Measurements from ENCODE around the gene YWHAQ. TPM values are rescaled to one million over a fixed set of nuclear protein-coding genes. Genes with fewer than 3 reads are reported as not detected.

Gene YWHAQ
- total and polyA plus RNA-seq, 9 of the 15 experiments (the other 6 are each of a cell fraction or from before 2014, with no cell fraction given), result 63.1 to 359 (median 203) TPM

- no peaks in the 10 kb centered on the region for H3K9me3 ChIP-seq (replicated peaks; ENCODE audit: control insufficient read depth, insufficient read depth, low read depth, low read length)
- H3K4me3 ChIP-seq, result no peak overlapping the region
- ChIA-PET POLR2A (interaction anchor here (0.6 to 0.7 kb wide), 2 partner anchors 41 to 306 kb away, joined by 3 read pairs; no protein-coding TSS in a partner anchor), CTCF (ENCODE audit: low intra/inter-chr PET ratio) (no interaction called here)
- ATAC-seq (no peak), DNase-seq (ENCODE audit: extremely low read depth in 1 of 4, low spot score in 3 of 4) (no peak), FAIRE-seq (no peak)
- no peak overlapping the region for H3K9ac ChIP-seq (ENCODE audit: insufficient read depth in 1 of 2, low read depth in 2 of 2, low read length in 2 of 2)
- H3K36me3 ChIP-seq (ENCODE audit: control insufficient read depth, insufficient read depth, low read length), result peaks cover 37% of the 10 kb centered on the region
- H3K9me1 ChIP-seq (ENCODE audit: control insufficient read depth, insufficient read depth, low read length), result no peaks in the 10 kb centered on the region
- no TSS peak for BruUV-seq (replicated peaks)
- H3K27me3 ChIP-seq (ENCODE audit: control insufficient read depth in 2 of 2, insufficient read depth in 2 of 2, low read length in 2 of 2), result no peaks in the 10 kb centered on the region
- no peak overlapping the region for H3K4me2 ChIP-seq (ENCODE audit: insufficient read depth, low read length)
- H3K4me1 ChIP-seq (replicated peaks in 1 of 2; ENCODE audit: control insufficient read depth in 2 of 2, insufficient read depth in 2 of 2, low read length in 2 of 2), result no peaks in the 10 kb centered on the region; a peak in 1 of 5 replicates
- in situ Hi-C loops (cut with MboI), result no loop called here
- 83% methylated on average over 5 of the region's 5 CpGs for WGBS (ENCODE audit: insufficient coverage, low coverage, missing lambda C conversion rate)
- intact Hi-C loops (cut with micrococcal nuclease), result no loop called here
- H3K27ac ChIP-seq (ENCODE audit: extremely low read depth, low read depth, low read length), result no peak overlapping the region
- H2AFZ ChIP-seq (ENCODE audit: low read depth, low read length), result no peak overlapping the region
- no peaks in the 10 kb centered on the region for H4K20me1 ChIP-seq (replicated peaks; ENCODE audit: control insufficient read depth, insufficient read depth, low read length)
- H3K79me2 ChIP-seq (ENCODE audit: control insufficient read depth, insufficient read depth, low read length), result 0 out of 3 replicates have a peak, but pooled peaks cover 2% of the 10 kb centered on the region
- TF ChIP-seq NELFE (IDR thresholded peaks at IDR 0.05; ENCODE audit: insufficient read depth, insufficient read length) (no peak), ZSCAN29 (IDR thresholded peaks at IDR 0.05) (no peak), FOXP4 (CRISPR knock-in tag; IDR thresholded peaks at IDR 0.05; ENCODE audit: borderline replicate concordance) (no peak), E2F6 (IDR thresholded peaks at IDR 0.05; ENCODE audit: borderline replicate concordance in 1 of 2, extremely low read depth in 1 of 2, insufficient read depth in 1 of 2, insufficient read length in 1 of 2, low read depth in 1 of 2, low read length in 1 of 2, poor library complexity in 1 of 2, severe bottlenecking in 1 of 2) (no peak), ZEB2 (IDR thresholded peaks at IDR 0.05) (no peak), MED1 (CRISPR knock-in tag; IDR thresholded peaks at IDR 0.05; ENCODE audit: borderline replicate concordance) (no peak), ZNF316 (IDR thresholded peaks at IDR 0.05) (peak; percentile 62; the same call in 1 of the 2 replicates), MAX (CRISPR knock-in tag; IDR thresholded peaks at IDR 0.05) (no peak), SMAD2 (IDR thresholded peaks at IDR 0.05; ENCODE audit: low read depth, low read length) (no peak), SETDB1 (IDR thresholded peaks at IDR 0.05; ENCODE audit: low read length) (no peak), AFF1 (IDR thresholded peaks at IDR 0.05; ENCODE audit: low read depth in 1 of 2, partially characterized antibody in 2 of 2) (no peak), C11orf30 (IDR thresholded peaks at IDR 0.05; ENCODE audit: low read depth) (peak; percentile 36; the same call in 1 of the 2 replicates)
Measured at GRCh38 chr2:9582624-9583023, 48.2 kb downstream of the YWHAQ start.

Measured in K562 (cell line).